DOHH2 (cell line): Measurements from ENCODE around the gene F11R.
A peak's percentile ranks its signal among the peaks of the same experiment; 100 is the strongest.
"Not testable (repeated sequence)": the region's sequence is repeated elsewhere in the genome, so short reads cannot be mapped to it uniquely, and the experiment has no call there.

Experiments used
- H3F3A ChIP-seq: fragments of 200-600 bp; sonication (generic), shearing (Covaris generic); 2 replicates; pipeline ENCODE4 v1.6.0; 2016; ENCODE audit warnings: antibody characterized with exemption, mild to moderate bottlenecking; ENCODE audit not compliant: control insufficient read depth, insufficient read depth
- H3K27ac ChIP-seq: fragments of 200-600 bp; sonication (generic); 2 replicates; pipeline ENCODE4 v1.5.1; 2014; ENCODE audit warnings: low read depth, mild to moderate bottlenecking, low read length, moderate library complexity
- H3K27me3 ChIP-seq: fragments of 200-600 bp; sonication (generic); 2 replicates; pipeline ENCODE4 v1.6.1; 2014; ENCODE audit warnings: mild to moderate bottlenecking, low read length, mixed read lengths; ENCODE audit not compliant: control insufficient read depth
- H3K36me3 ChIP-seq: fragments of 200-600 bp; sonication (generic); 2 replicates; pipeline ENCODE4 v1.6.1; 2014; ENCODE audit warnings: mild to moderate bottlenecking, low read length, moderate library complexity, mixed read lengths; ENCODE audit not compliant: control insufficient read depth
- H3K4me1 ChIP-seq: fragments of 200-600 bp; sonication (generic); 2 replicates; pipeline ENCODE4 v1.6.1; 2014; ENCODE audit warnings: mild to moderate bottlenecking, low read length, mixed read lengths; ENCODE audit not compliant: control insufficient read depth
- H3K4me2 ChIP-seq: fragments of 200-600 bp; sonication (generic); 2 replicates; pipeline ENCODE4 v1.6.0; 2014; ENCODE audit warnings: mild to moderate bottlenecking, low read length, moderate library complexity
- H3K4me3 ChIP-seq: fragments of 200-600 bp; sonication (generic); 2 replicates; pipeline ENCODE4 v1.5.1; 2014; ENCODE audit warnings: mild to moderate bottlenecking, low read length, mixed read lengths
- H3K79me2 ChIP-seq: fragments of 200-600 bp; sonication (generic); 2 replicates; pipeline ENCODE4 v1.6.1; 2014; ENCODE audit warnings: mild to moderate bottlenecking, low read length, mixed read lengths; ENCODE audit not compliant: control insufficient read depth
- H3K9me2 ChIP-seq: fragments of 200-600 bp; sonication (generic); replicated peaks from 2 replicates; pipeline ENCODE4 v1.6.1; 2014; ENCODE audit warnings: mild to moderate bottlenecking, low read length, mixed read lengths; ENCODE audit not compliant: control insufficient read depth
- H3K9me3 ChIP-seq: fragments of 200-600 bp; sonication (generic); 2 replicates; pipeline ENCODE4 v1.6.1; 2014; ENCODE audit warnings: antibody characterized with exemption, low read length, mixed read lengths; ENCODE audit not compliant: control insufficient read depth, insufficient read depth
- H4K20me1 ChIP-seq: fragments of 200-600 bp; sonication (generic); 2 replicates; pipeline ENCODE4 v1.6.0; 2014; ENCODE audit warnings: low read depth, mild to moderate bottlenecking, antibody characterized with exemption, low read length, moderate library complexity; ENCODE audit not compliant: control insufficient read depth, insufficient read depth
- CTCF ChIP-seq: fragments of 200-600 bp; sonication (generic); IDR thresholded peaks from one replicate; pipeline ENCODE4 v1.5.1; 2014; ENCODE audit warnings: antibody characterized with exemption, mild to moderate bottlenecking, low read depth, low read length; ENCODE audit not compliant: poor library complexity, severe bottlenecking
- EZH2phosphoT487 ChIP-seq: fragments of 200-600 bp; sonication (generic); IDR thresholded peaks from 2 replicates; pipeline ENCODE4 v1.6.1; 2017; ENCODE audit warnings: borderline replicate concordance, mild to moderate bottlenecking, antibody characterized with exemption, low read length, moderate library complexity, mixed read lengths

F11R gene

GRCh38 chr1:161068306-161069234, 47.6 kb upstream of the F11R start:
- Histone ChIP-seq H3K4me2 (peak overlapping the region; percentile 94), H3K9me3 (no peaks in the 10 kb centered on the region), H3K4me1 (peaks cover 38% of the 10 kb centered on the region), H3K36me3 (peaks cover 36% of the 10 kb centered on the region), H3K79me2 (peaks cover 59% of the 10 kb centered on the region), H3K4me3 (peak overlapping the region; percentile 97), H3F3A (peaks cover 2% of the 10 kb centered on the region; the same call in 1 of the 2 replicates), H4K20me1 (peaks cover 10% of the 10 kb centered on the region; the same call in 1 of the 2 replicates), H3K27me3 (no peaks in the 10 kb centered on the region), H3K27ac (peak overlapping the region; percentile 91), H3K9me2 (no peaks in the 10 kb centered on the region)
- TF ChIP-seq EZH2phosphoT487 (no peak), CTCF (no peak)

GRCh38 chr1:161066694-161067093, 45.7 kb upstream of the F11R start:
- 0 out of 2 replicates have a peak overlapping the region, but pooled peaks have one; percentile 6 for H3K4me3 ChIP-seq
- H3K27ac ChIP-seq = no peak overlapping the region
- H3K9me3 ChIP-seq = no peaks in the 10 kb centered on the region
- peak overlapping the region; percentile 30 for H3K4me2 ChIP-seq
- H3K4me1 ChIP-seq = peaks cover 35% of the 10 kb centered on the region
- H3K9me2 ChIP-seq = no peaks in the 10 kb centered on the region
- H3K79me2 ChIP-seq = peaks cover 78% of the 10 kb centered on the region
- TF ChIP-seq CTCF = no peak
- no peak for TF ChIP-seq EZH2phosphoT487
- no peaks in the 10 kb centered on the region for H3K27me3 ChIP-seq
- peaks cover 42% of the 10 kb centered on the region for H3K36me3 ChIP-seq
- peaks cover 2% of the 10 kb centered on the region; the same call in 1 of the 2 replicates for H3F3A ChIP-seq
- peaks cover 10% of the 10 kb centered on the region for H4K20me1 ChIP-seq

GRCh38 chr1:161065681-161066080, 44.7 kb upstream of the F11R start:
- H3K9me2 ChIP-seq, H3F3A ChIP-seq, H3K4me2 ChIP-seq, H3K4me3 ChIP-seq, H3K27me3 ChIP-seq, H3K9me3 ChIP-seq, H3K27ac ChIP-seq: not testable (repeated sequence)
- Histone ChIP-seq H3K79me2 (peaks cover 84% of the 10 kb centered on the region), H3K4me1 (peaks cover 33% of the 10 kb centered on the region), H3K36me3 (peaks cover 42% of the 10 kb centered on the region), H4K20me1 (peaks cover 10% of the 10 kb centered on the region)

GRCh38 chr1:161063936-161064335, 43.0 kb upstream of the F11R start:
- peaks cover 10% of the 10 kb centered on the region for H4K20me1 ChIP-seq
- peaks cover 24% of the 10 kb centered on the region for H3K4me1 ChIP-seq
- not testable (repeated sequence) for H3K4me3 ChIP-seq, H3K27me3 ChIP-seq, H3K9me2 ChIP-seq, H3F3A ChIP-seq, H3K9me3 ChIP-seq, H3K4me2 ChIP-seq, H3K27ac ChIP-seq
- peaks cover 44% of the 10 kb centered on the region for H3K36me3 ChIP-seq
- peaks cover 85% of the 10 kb centered on the region for H3K79me2 ChIP-seq
